H1 (cell line): Measurements from ENCODE around the gene ADAMTS16. TPM values are rescaled to one million over a fixed set of nuclear protein-coding genes. Genes with fewer than 3 reads are reported as not detected.

Experiments
- BRCA1 ChIP-seq: IDR thresholded peaks from 2 replicates; pipeline ENCODE4 v1.6.1; 2012; ENCODE audit warnings: low read depth, low read length, improper control_type of control experiment
- EZH2 ChIP-seq: fragments of 200-600 bp; sonication (generic); IDR thresholded peaks from 2 replicates; pipeline ENCODE4 v1.7.1; 2012; ENCODE audit warnings: low read depth, mild to moderate bottlenecking, moderate library complexity, low read length, inconsistent platforms; ENCODE audit not compliant: severe bottlenecking
- FOSL1 ChIP-seq: IDR thresholded peaks from 2 replicates; pipeline ENCODE4 v1.6.1; 2011; ENCODE audit warnings: mild to moderate bottlenecking, low read depth, low read length, moderate library complexity; ENCODE audit not compliant: insufficient read depth
- NANOG ChIP-seq: IDR thresholded peaks from 2 replicates; pipeline ENCODE4 v1.6.1; 2011; ENCODE audit warnings: low read length, low read depth, mild to moderate bottlenecking, inconsistent platforms; ENCODE audit not compliant: insufficient read depth, poor library complexity, severe bottlenecking
- PHF8 ChIP-seq: fragments of 200-600 bp; sonication (generic); conservative IDR thresholded peaks from 2 replicates; pipeline ENCODE4 v1.7.1; 2012; ENCODE audit warnings: low read depth, mild to moderate bottlenecking, inconsistent platforms, low read length, moderate library complexity
- RAD21 ChIP-seq, 2 experiments: IDR thresholded peaks in 1 of 2; conservative IDR thresholded peaks in 1 of 2; 2 replicates each; pipeline ENCODE4 v1.6.1; 2011; ENCODE audit warnings: low read depth in 2 of 2, low read length in 2 of 2, improper control_type of control experiment in 1 of 2, inconsistent platforms in 1 of 2, mild to moderate bottlenecking in 1 of 2, moderate library complexity in 1 of 2
- SIN3A ChIP-seq, 2 experiments: IDR thresholded peaks in 1 of 2; conservative IDR thresholded peaks in 1 of 2; 2 replicates each; pipeline ENCODE4 v1.6.1; 2011 to 2012; ENCODE audit warnings: low read length in 2 of 2, improper control_type of control experiment in 1 of 2, low read depth in 1 of 2, mild to moderate bottlenecking in 1 of 2
- SIX5 ChIP-seq: IDR thresholded peaks from 2 replicates; pipeline ENCODE4 v1.6.1; 2011; ENCODE audit warnings: mild to moderate bottlenecking, low read depth, low read length
- polyA plus RNA-seq, 7 experiments: library from polyadenylated mRNA; depleted of rRNA in 3 of 7; stranded (reverse) in 5 of 7; unstranded in 2 of 7; fragments of >200 nt in 5 of 7; fragments of 200-250 nt in 2 of 7; gene quantifications; 1 replicate in 5 of 7; 2 replicates in 1 of 7; 4 replicates in 1 of 7; pipeline versions ENCODE4 v1.2.1 to v1.2.3, GENCODE V29; 2011 to 2013; ENCODE audit warnings: missing spikeins in 2 of 7, mixed read lengths in 2 of 7
- total RNA-seq: library from RNA; stranded (reverse); fragmentation: NEBNext Ultra II Directional; extraction: Animal tissue kit (Norgen Biotek cat#: 25700); gene quantifications from 2 replicates; pipeline ENCODE4 v1.2.1, GENCODE V29; 2021
- TF ChIP-seq, protein P1 (sequence below): fragments of 300-600 bp; sonication (generic); IDR thresholded peaks from 2 replicates; pipeline ENCODE4 v1.7.1; 2012; ENCODE audit warnings: low read length, moderate library complexity, mild to moderate bottlenecking, inconsistent platforms; ENCODE audit not compliant: insufficient replicate concordance
- TF ChIP-seq, protein P2 (sequence below): IDR thresholded peaks from 2 replicates; pipeline ENCODE4 v1.6.1; 2012; ENCODE audit warnings: inconsistent platforms

Gene ADAMTS16
- total and polyA plus RNA-seq, 2 of the 8 experiments (the other 6 are each of a cell fraction or from before 2014, with no cell fraction given), result 3.7 to 16.0 TPM

DNA sequence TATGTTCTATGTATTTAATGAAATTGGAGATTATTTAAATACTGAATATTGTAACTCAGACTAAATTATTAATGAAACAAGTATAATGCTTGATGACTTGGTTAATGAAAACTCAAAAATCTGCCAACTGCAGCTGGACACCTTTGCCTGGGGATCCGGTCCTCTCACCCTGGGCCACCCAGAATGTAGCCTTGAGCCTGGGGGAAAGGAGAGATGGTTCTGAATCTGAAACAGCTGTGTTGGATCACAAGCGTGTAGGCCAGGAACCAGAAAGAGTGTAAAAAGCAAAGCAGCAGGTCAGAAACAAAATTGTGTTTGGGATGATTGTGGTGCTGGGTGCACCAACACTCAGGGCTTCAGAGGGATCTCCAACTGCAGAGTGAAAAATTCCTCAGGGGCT is 38.5 kb downstream of the ADAMTS16 start (continued):
- TF ChIP-seq, protein P1, sequence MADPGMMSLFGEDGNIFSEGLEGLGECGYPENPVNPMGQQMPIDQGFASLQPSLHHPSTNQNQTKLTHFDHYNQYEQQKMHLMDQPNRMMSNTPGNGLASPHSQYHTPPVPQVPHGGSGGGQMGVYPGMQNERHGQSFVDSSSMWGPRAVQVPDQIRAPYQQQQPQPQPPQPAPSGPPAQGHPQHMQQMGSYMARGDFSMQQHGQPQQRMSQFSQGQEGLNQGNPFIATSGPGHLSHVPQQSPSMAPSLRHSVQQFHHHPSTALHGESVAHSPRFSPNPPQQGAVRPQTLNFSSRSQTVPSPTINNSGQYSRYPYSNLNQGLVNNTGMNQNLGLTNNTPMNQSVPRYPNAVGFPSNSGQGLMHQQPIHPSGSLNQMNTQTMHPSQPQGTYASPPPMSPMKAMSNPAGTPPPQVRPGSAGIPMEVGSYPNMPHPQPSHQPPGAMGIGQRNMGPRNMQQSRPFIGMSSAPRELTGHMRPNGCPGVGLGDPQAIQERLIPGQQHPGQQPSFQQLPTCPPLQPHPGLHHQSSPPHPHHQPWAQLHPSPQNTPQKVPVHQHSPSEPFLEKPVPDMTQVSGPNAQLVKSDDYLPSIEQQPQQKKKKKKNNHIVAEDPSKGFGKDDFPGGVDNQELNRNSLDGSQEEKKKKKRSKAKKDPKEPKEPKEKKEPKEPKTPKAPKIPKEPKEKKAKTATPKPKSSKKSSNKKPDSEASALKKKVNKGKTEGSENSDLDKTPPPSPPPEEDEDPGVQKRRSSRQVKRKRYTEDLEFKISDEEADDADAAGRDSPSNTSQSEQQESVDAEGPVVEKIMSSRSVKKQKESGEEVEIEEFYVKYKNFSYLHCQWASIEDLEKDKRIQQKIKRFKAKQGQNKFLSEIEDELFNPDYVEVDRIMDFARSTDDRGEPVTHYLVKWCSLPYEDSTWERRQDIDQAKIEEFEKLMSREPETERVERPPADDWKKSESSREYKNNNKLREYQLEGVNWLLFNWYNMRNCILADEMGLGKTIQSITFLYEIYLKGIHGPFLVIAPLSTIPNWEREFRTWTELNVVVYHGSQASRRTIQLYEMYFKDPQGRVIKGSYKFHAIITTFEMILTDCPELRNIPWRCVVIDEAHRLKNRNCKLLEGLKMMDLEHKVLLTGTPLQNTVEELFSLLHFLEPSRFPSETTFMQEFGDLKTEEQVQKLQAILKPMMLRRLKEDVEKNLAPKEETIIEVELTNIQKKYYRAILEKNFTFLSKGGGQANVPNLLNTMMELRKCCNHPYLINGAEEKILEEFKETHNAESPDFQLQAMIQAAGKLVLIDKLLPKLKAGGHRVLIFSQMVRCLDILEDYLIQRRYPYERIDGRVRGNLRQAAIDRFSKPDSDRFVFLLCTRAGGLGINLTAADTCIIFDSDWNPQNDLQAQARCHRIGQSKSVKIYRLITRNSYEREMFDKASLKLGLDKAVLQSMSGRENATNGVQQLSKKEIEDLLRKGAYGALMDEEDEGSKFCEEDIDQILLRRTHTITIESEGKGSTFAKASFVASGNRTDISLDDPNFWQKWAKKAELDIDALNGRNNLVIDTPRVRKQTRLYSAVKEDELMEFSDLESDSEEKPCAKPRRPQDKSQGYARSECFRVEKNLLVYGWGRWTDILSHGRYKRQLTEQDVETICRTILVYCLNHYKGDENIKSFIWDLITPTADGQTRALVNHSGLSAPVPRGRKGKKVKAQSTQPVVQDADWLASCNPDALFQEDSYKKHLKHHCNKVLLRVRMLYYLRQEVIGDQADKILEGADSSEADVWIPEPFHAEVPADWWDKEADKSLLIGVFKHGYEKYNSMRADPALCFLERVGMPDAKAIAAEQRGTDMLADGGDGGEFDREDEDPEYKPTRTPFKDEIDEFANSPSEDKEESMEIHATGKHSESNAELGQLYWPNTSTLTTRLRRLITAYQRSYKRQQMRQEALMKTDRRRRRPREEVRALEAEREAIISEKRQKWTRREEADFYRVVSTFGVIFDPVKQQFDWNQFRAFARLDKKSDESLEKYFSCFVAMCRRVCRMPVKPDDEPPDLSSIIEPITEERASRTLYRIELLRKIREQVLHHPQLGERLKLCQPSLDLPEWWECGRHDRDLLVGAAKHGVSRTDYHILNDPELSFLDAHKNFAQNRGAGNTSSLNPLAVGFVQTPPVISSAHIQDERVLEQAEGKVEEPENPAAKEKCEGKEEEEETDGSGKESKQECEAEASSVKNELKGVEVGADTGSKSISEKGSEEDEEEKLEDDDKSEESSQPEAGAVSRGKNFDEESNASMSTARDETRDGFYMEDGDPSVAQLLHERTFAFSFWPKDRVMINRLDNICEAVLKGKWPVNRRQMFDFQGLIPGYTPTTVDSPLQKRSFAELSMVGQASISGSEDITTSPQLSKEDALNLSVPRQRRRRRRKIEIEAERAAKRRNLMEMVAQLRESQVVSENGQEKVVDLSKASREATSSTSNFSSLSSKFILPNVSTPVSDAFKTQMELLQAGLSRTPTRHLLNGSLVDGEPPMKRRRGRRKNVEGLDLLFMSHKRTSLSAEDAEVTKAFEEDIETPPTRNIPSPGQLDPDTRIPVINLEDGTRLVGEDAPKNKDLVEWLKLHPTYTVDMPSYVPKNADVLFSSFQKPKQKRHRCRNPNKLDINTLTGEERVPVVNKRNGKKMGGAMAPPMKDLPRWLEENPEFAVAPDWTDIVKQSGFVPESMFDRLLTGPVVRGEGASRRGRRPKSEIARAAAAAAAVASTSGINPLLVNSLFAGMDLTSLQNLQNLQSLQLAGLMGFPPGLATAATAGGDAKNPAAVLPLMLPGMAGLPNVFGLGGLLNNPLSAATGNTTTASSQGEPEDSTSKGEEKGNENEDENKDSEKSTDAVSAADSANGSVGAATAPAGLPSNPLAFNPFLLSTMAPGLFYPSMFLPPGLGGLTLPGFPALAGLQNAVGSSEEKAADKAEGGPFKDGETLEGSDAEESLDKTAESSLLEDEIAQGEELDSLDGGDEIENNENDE, result no peak
- TF ChIP-seq PHF8 (no peak), EZH2 (no peak), NANOG (no peak), RAD21 (IDR thresholded peaks at IDR 0.05 in 1 of 2, conservative IDR thresholded peaks at IDR 0.05 in 1 of 2; ENCODE audit: low read depth in 2 of 2, low read length in 2 of 2) (no peak), FOSL1 (no peak), BRCA1 (no peak), SIN3A (conservative IDR thresholded peaks at IDR 0.05 in 1 of 2, IDR thresholded peaks at IDR 0.05 in 1 of 2; ENCODE audit: low read depth in 1 of 2, low read length in 2 of 2) (no peak), SIX5 (no peak)
- TF ChIP-seq, protein P2, sequence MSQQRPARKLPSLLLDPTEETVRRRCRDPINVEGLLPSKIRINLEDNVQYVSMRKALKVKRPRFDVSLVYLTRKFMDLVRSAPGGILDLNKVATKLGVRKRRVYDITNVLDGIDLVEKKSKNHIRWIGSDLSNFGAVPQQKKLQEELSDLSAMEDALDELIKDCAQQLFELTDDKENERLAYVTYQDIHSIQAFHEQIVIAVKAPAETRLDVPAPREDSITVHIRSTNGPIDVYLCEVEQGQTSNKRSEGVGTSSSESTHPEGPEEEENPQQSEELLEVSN, result no peak
